GM12878 (cell line): Measurements from ENCODE around the gene NDUFC2. TPM values are rescaled to one million over a fixed set of nuclear protein-coding genes. Genes with fewer than 3 reads are reported as not detected.

Experiments used
- ATAC-seq: fragments of 200-7000 bp; cut with Tn5 transposase; 3 replicates; pipeline ENCODE4 v1.9.1; 2020; ENCODE audit warnings: mild to moderate bottlenecking, moderate library complexity
- Bru-seq: library from RNA; stranded (reverse); fragments of 400-500 nt; gene quantifications from one replicate; lab custom pipeline; 2021; lab: Mats Ljungman, UMichigan
- BruChase-seq, 2 experiments: library from RNA; stranded (reverse); fragments of 400-500 nt; gene quantifications; one replicate each; lab custom pipeline; 2021; lab: Mats Ljungman, UMichigan
- BruUV-seq: library from RNA; stranded (reverse); fragments of 400-500 nt; replicated peaks from 2 replicates; lab custom pipeline; 2021; lab: Mats Ljungman, UMichigan
- CTCF ChIA-PET: fragments of 300-600 bp; sonication (Branson Sonifier 250); formaldehyde crosslinking; extraction: SDS; loops from one replicate; lab custom pipeline; 2021; ENCODE audit warnings: inconsistent platforms; lab: Yijun Ruan, JAX
- POLR2A ChIA-PET: fragments of 350-600 bp; formaldehyde crosslinking; extraction: SDS; loops from one replicate; lab custom pipeline; 2021; ENCODE audit warnings: inconsistent platforms; lab: Charles Lee
- RAD21 ChIA-PET: fragments of 300-600 bp; sonication (Branson Sonifier 250); formaldehyde crosslinking; loops from one replicate; lab custom pipeline; 2023; ENCODE audit warnings: antibody characterized with exemption; ENCODE audit not compliant: unreplicated experiment; lab: Charles Lee
- SMC1A ChIA-PET: fragments of 300-600 bp; sonication (Branson Sonifier 250); formaldehyde crosslinking; loops from one replicate; lab custom pipeline; 2023; ENCODE audit not compliant: unreplicated experiment, uncharacterized antibody; lab: Charles Lee
- DNase-seq: peaks from one replicate; pipeline ENCODE4 v3.0.0-alpha.2; 2011; ENCODE audit warnings: low read depth, low spot score
- FAIRE-seq: peaks from 3 replicates; lab custom pipeline; 2011; peaks lifted over from hg19 to GRCh38; lab: Jason Lieb, UNC
- H2AFZ ChIP-seq: 2 replicates; pipeline ENCODE4 v1.6.0; 2011; ENCODE audit warnings: low read depth, low read length, control low read depth; ENCODE audit not compliant: control insufficient read depth
- H3K27ac ChIP-seq: 2 replicates; pipeline ENCODE4 v1.5.1; 2011; ENCODE audit warnings: control low read depth; ENCODE audit not compliant: control insufficient read depth, insufficient read depth
- H3K27me3 ChIP-seq, 2 experiments: replicated peaks in 1 of 2; 2 replicates each; pipeline versions ENCODE4 v1.6.0 to v1.6.1; 2011; ENCODE audit warnings: low read length in 1 of 2; ENCODE audit not compliant: control insufficient read depth in 2 of 2, insufficient read depth in 2 of 2
- H3K36me3 ChIP-seq, 2 experiments: 2 replicates each; pipeline ENCODE4 v1.5.1; 2011; ENCODE audit warnings: low read length in 1 of 2; ENCODE audit not compliant: control insufficient read depth in 2 of 2, insufficient read depth in 2 of 2
- H3K4me1 ChIP-seq: 2 replicates; pipeline ENCODE4 v1.6.1; 2011; ENCODE audit warnings: mild to moderate bottlenecking, low read length, moderate library complexity, mixed read lengths; ENCODE audit not compliant: control insufficient read depth, insufficient read depth
- H3K4me2 ChIP-seq: 2 replicates; pipeline ENCODE4 v1.6.0; 2011; ENCODE audit warnings: control low read depth; ENCODE audit not compliant: control insufficient read depth, insufficient read depth
- H3K4me3 ChIP-seq: fragments of 200-600 bp; sonication (generic); 2 replicates; pipeline ENCODE4 v1.5.1; 2016
- H3K79me2 ChIP-seq: 2 replicates; pipeline ENCODE4 v1.6.0; 2011; ENCODE audit warnings: low read length; ENCODE audit not compliant: control insufficient read depth, insufficient read depth
- H3K9ac ChIP-seq: 2 replicates; pipeline ENCODE4 v1.8.0; 2011; ENCODE audit warnings: low read length, control low read depth, mixed read lengths; ENCODE audit not compliant: control insufficient read depth, insufficient read depth
- H3K9me3 ChIP-seq: replicated peaks from 3 replicates; pipeline ENCODE4 v1.5.1; 2011; ENCODE audit warnings: mild to moderate bottlenecking, low read length; ENCODE audit not compliant: control insufficient read depth, insufficient read depth
- H4K20me1 ChIP-seq: 2 replicates; pipeline ENCODE4 v1.6.0; 2011; ENCODE audit not compliant: control insufficient read depth, insufficient read depth
- EGR1 ChIP-seq, 2 experiments: IDR thresholded peaks; 1 replicate in 1 of 2; 2 replicates in 1 of 2; pipeline ENCODE4 v1.6.1; 2011 to 2012; ENCODE audit warnings: low read depth in 2 of 2, low read length in 2 of 2, borderline replicate concordance in 1 of 2, mild to moderate bottlenecking in 1 of 2, moderate library complexity in 1 of 2
- FOXM1 ChIP-seq: IDR thresholded peaks from 2 replicates; pipeline ENCODE4 v1.6.1; 2012; ENCODE audit warnings: low read depth, mild to moderate bottlenecking, inconsistent platforms, low read length, moderate library complexity
- IKZF2 ChIP-seq, 2 experiments: fragments of 450-650 bp; IDR thresholded peaks; 2 replicates each; pipeline ENCODE4 v1.6.1; 2017; ENCODE audit warnings: mild to moderate bottlenecking in 2 of 2, moderate library complexity in 2 of 2
- IRF4 ChIP-seq: IDR thresholded peaks from 2 replicates; pipeline ENCODE4 v1.6.1; 2011; ENCODE audit warnings: low read depth, low read length
- LARP7 ChIP-seq: fragments of 450-650 bp; IDR thresholded peaks from 2 replicates; pipeline ENCODE4 v1.6.1; 2017; ENCODE audit warnings: mild to moderate bottlenecking
- MEF2B ChIP-seq: fragments of 450-650 bp; IDR thresholded peaks from 2 replicates; pipeline ENCODE4 v1.6.1; 2018; ENCODE audit warnings: mild to moderate bottlenecking, moderate library complexity; ENCODE audit not compliant: partially characterized antibody, poor library complexity, severe bottlenecking
- MLLT1 ChIP-seq: fragments of 450-650 bp; IDR thresholded peaks from 2 replicates; pipeline ENCODE4 v1.6.1; 2016; ENCODE audit warnings: mild to moderate bottlenecking
- SIN3A ChIP-seq: IDR thresholded peaks from 2 replicates; pipeline ENCODE4 v1.6.1; 2012; ENCODE audit warnings: low read depth, low read length, improper control_type of control experiment
- SMARCA5 ChIP-seq: fragments of 450-650 bp; IDR thresholded peaks from 2 replicates; pipeline ENCODE4 v1.6.1; 2017; ENCODE audit warnings: mild to moderate bottlenecking
- SP1 ChIP-seq: IDR thresholded peaks from one replicate; pipeline ENCODE4 v1.6.1; 2011; ENCODE audit warnings: low read depth, low read length
- STAT1 ChIP-seq: fragments of 450-650 bp; conservative IDR thresholded peaks from 2 replicates; pipeline ENCODE4 v1.6.1; 2014; ENCODE audit warnings: antibody characterized with exemption, mild to moderate bottlenecking
- SUZ12 ChIP-seq: fragments of 200-600 bp; sonication (generic); IDR thresholded peaks from one replicate; pipeline ENCODE4 v1.6.1; 2018; ENCODE audit warnings: antibody characterized with exemption, mild to moderate bottlenecking; ENCODE audit not compliant: unreplicated experiment
- TBL1XR1 ChIP-seq: IDR thresholded peaks from 2 replicates; pipeline ENCODE4 v1.6.1; 2012; ENCODE audit warnings: low read depth, low read length, improper control_type of control experiment
- WRNIP1 ChIP-seq: IDR thresholded peaks from 2 replicates; pipeline ENCODE4 v1.6.1; 2011; ENCODE audit warnings: low read depth, low read length, improper control_type of control experiment, borderline replicate concordance
- ZSCAN29 ChIP-seq: fragments of 450-650 bp; IDR thresholded peaks from 2 replicates; pipeline ENCODE4 v1.6.1; 2017; ENCODE audit warnings: mild to moderate bottlenecking, moderate library complexity
- WGBS: methylation state at CpG from one replicate; pipeline ENCODE4 v1.1.6; 2016; ENCODE audit warnings: low lambda C conversion rate; ENCODE audit not compliant: insufficient replicate concordance, insufficient coverage; ENCODE audit errors: missing lambda C conversion rate; 5-methylcytosine and 5-hydroxymethylcytosine counted together
- in situ Hi-C: fragments of 300-500 bp; cut with MboI; formaldehyde crosslinking; loops from 9 replicates; pipeline ENCODE4 v1.14.3; 2018; ENCODE audit warnings: mixed read lengths
- intact Hi-C: fragments of 100-400 bp; cut with micrococcal nuclease; formaldehyde crosslinking; loops from one replicate; pipeline ENCODE4 v1.14.2; 2022; ENCODE audit not compliant: unreplicated experiment
- long read RNA-seq, 2 experiments: library from polyadenylated mRNA; unstranded; transcript quantifications; one replicate each; pipeline ENCODE4 v2.0.0, GENCODE V29; 2019 to 2020
- polyA minus RNA-seq, 3 experiments: library from RNA; depleted of rRNA, polyadenylated mRNA; stranded (reverse); fragments of >200 nt; gene quantifications; 2 replicates each; pipeline ENCODE4 v1.2.3, GENCODE V29; 2011
- polyA plus RNA-seq, 11 experiments: library from polyadenylated mRNA; depleted of rRNA in 4 of 11; unstranded in 6 of 11; stranded (reverse) in 5 of 11; fragments of >200 nt; fragmentation: Nextera tagmentation in 4 of 11; fragmentation: Illumina TruSeq in 1 of 11; extraction: Ambion mirVana in 4 of 11; extraction: Trizol in 1 of 11; gene quantifications; 1 replicate in 1 of 11; 2 replicates in 10 of 11; pipeline versions ENCODE4 v1.2.1 to v1.2.3, GENCODE V29; 2011 to 2016; ENCODE audit warnings: inconsistent platforms in 2 of 11, missing spikeins in 2 of 11, low read depth in 1 of 11
- total RNA-seq, 4 experiments: library from RNA; depleted of rRNA in 3 of 4; stranded (reverse); fragments of >200 nt in 3 of 4; fragmentation: Illumina TruSeq in 1 of 4; extraction: Trizol in 1 of 4; gene quantifications; 2 replicates each; pipeline versions ENCODE4 v1.2.1 to v1.2.3, GENCODE V29; 2013 to 2021

The NDUFC2 gene
- 13.9 and 19.2 TPM in 2 replicates for total RNA-seq (2013; cell fraction: nucleolus; rRNA removed)
- total RNA-seq (2014; rRNA removed), result 145 and 167 TPM in 2 replicates
- total RNA-seq (2014; rRNA removed; fragmentation: Illumina TruSeq; extraction: Trizol), result 134 and 145 TPM in 2 replicates
- total RNA-seq (2021), result 185 and 187 TPM in 2 replicates
- polyA plus RNA-seq (2011; ENCODE audit: low read depth), result 19.0 TPM
- polyA plus RNA-seq (2011; rRNA removed), result 120 and 153 TPM in 2 replicates
- polyA plus RNA-seq (2011; cell fraction: cytosol; rRNA removed), result 275 and 305 TPM in 2 replicates
- 76.1 and 92.2 TPM in 2 replicates for polyA plus RNA-seq (2011; cell fraction: nucleus; rRNA removed)
- 126 and 272 TPM in 2 replicates for polyA plus RNA-seq (2012)
- 13.1 and 103 TPM in 2 replicates for polyA plus RNA-seq (2014; fragmentation: Illumina TruSeq; extraction: Trizol)
- polyA plus RNA-seq (2014; fragmentation: Nextera tagmentation; extraction: Ambion mirVana), result 100 to 1,000 TPM; 483 to 529 TPM
- polyA plus RNA-seq (2014; rRNA removed), result 178 and 198 TPM in 2 replicates
- polyA plus RNA-seq (2016; fragmentation: Nextera tagmentation; extraction: Ambion mirVana), result 100 to 1,000 TPM; 409 to 466 TPM
- 8.8 and 43.9 TPM in 2 replicates for polyA minus RNA-seq (2011; rRNA and poly(A)+ RNA removed)
- 23.5 and 23.6 TPM in 2 replicates for polyA minus RNA-seq (2011; cell fraction: cytosol; rRNA and poly(A)+ RNA removed)
- polyA minus RNA-seq (2011; cell fraction: nucleus; rRNA and poly(A)+ RNA removed), result 23.1 and 30.6 TPM in 2 replicates
- Bru-seq, nascent RNA, result percentile 73 among the genes with signal in this experiment
- percentile 87 among the genes with signal in this experiment for BruChase-seq, experiment 1, labeled RNA remaining after a 6-hour chase
- BruChase-seq, experiment 2, labeled RNA remaining after a 2-hour chase, result percentile 82 among the genes with signal in this experiment
- long read RNA-seq, experiment 1, transcript NDUFC2-201 (3 exons, 2,518 nt), result major isoform, 136 of 140 reads
- long read RNA-seq, experiment 1, partial matches to known transcripts, result 1 of 140 reads
- long read RNA-seq, experiment 1, other reads (novel, unspliced or antisense), result 2 of 140 reads
- long read RNA-seq, experiment 2, transcript NDUFC2-201 (3 exons, 2,518 nt), result major isoform, 409 of 425 reads
- long read RNA-seq, experiment 2, partial matches to known transcripts, result 1 of 425 reads
- long read RNA-seq, experiment 2, other reads (novel, unspliced or antisense), result 13 of 425 reads

- Histone ChIP-seq H3K27ac (peak within 1 kb of the TSS; percentile 75), H3K4me2 (peak within 1 kb of the TSS; percentile 87), H4K20me1 (peaks cover 7% of the 10 kb centered on the region), H3K4me3 (peak within 1 kb of the TSS; percentile 74), H3K27me3 (no peaks in the 10 kb centered on the region), H3K9ac (peak within 1 kb of the TSS; percentile 90), H2AFZ (peak within 1 kb of the TSS; percentile 86), H3K9me3 (no peaks in the 10 kb centered on the region), H3K4me1 (peaks cover 4% of the 10 kb centered on the region), H3K79me2 (peaks cover 51% of the 10 kb centered on the region), H3K36me3 (peaks cover 0 to 3% of the 10 kb centered on the region in 2 experiments; a peak in 1 of 4 replicates)
- under 1% methylated on average over 68 of the region's 68 CpGs for WGBS
- in situ Hi-C loops (no loop called here), intact Hi-C loops (loop anchor here (2.0 to 10.0 kb wide), 3 partner anchors 59 to 483 kb away; partner anchors contain the start of gene ALG8)
- peak; percentile 87 for ATAC-seq
- DNase-seq, result peak; percentile 39
- ChIA-PET POLR2A (interaction anchor here (0.5 to 1.8 kb wide), 9 partner anchors 52 to 782 kb away, joined by 3 to 8 read pairs (median 3); partner anchors contain the start of genes ALG8 and INTS4), CTCF (interaction anchor here (1.1 to 1.9 kb wide), 4 partner anchors 10 to 485 kb away, joined by 4 to 7 read pairs (median 6); partner anchors contain the start of gene ALG8), SMC1A (interaction anchor here (1.1 to 3.0 kb wide), 5 partner anchors 59 to 484 kb away, joined by 3 to 21 read pairs (median 3); partner anchors contain the start of gene ALG8), RAD21 (interaction anchor here (0.8 to 2.7 kb wide), 6 partner anchors 15 to 485 kb away, joined by 3 to 7 read pairs (median 4); partner anchors contain the start of gene ALG8)
- FAIRE-seq, result peak; percentile 81
- BruUV-seq, result TSS peak; percentile 90
- TF ChIP-seq MLLT1 (peak; percentile 48; the same call in 1 of the 2 replicates), IKZF2 (IDR thresholded peaks at IDR 0.05) (peak; percentile 56 to 70; a peak in 2 of 4 replicates), IRF4 (peak; percentile 76; the same call in 1 of the 2 replicates), LARP7 (peak; percentile 81), FOXM1 (0 out of 2 replicates have a peak, but pooled peaks have one; percentile 28), SIN3A (no peak; the same call in 1 of the 2 replicates), MEF2B (peak; percentile 39), STAT1 (no peak), SP1 (peak; percentile 77), EGR1 (IDR thresholded peaks at IDR 0.05; ENCODE audit: borderline replicate concordance in 1 of 2, low read depth in 2 of 2, low read length in 2 of 2) (peak; percentile 68 to 98; a peak in 2 of 3 replicates), WRNIP1 (no peak), SUZ12 (no peak), ZSCAN29 (0 out of 2 replicates have a peak, but pooled peaks have one; percentile 42), SMARCA5 (peak; percentile 85; the same call in 1 of the 2 replicates), TBL1XR1 (no peak)
Measured at GRCh38 chr11:78079232-78080083, at the start of gene NDUFC2. Gene NDUFC2, minus strand, starts transcription at chr11:78079862. Its CDS starts 118 bp downstream, at chr11:78079744.
